Gastroesophageal sphincter (tissue), 4 donors: ENCODE data around the gene CTNS. TPM values are rescaled to one million over a fixed set of nuclear protein-coding genes. Genes with fewer than 3 reads are reported as not detected.
"Not testable (repeated sequence)": the region's sequence is repeated elsewhere in the genome, so short reads cannot be mapped to it uniquely, and the experiment has no call there.

Source experiments
- ATAC-seq: fragments of 150-250 bp; one replicate; pipeline ENCODE4 v1.9.1; 2016; ENCODE audit warnings: mild to moderate bottlenecking, moderate library complexity
- H3K27ac ChIP-seq, 4 donors: fragments of 200-600 bp; sonication (generic) in 3 of 4; 1 replicate in 3 of 4; 2 replicates in 1 of 4; pipeline ENCODE4 v1.5.1; 2016 to 2019
- H3K27me3 ChIP-seq: fragments of 200-600 bp; sonication (generic); one replicate; pipeline ENCODE4 v1.5.1; 2019
- H3K36me3 ChIP-seq, 2 donors: fragments of 200-600 bp; sonication (generic); one replicate each; pipeline ENCODE4 v1.5.1; 2019; ENCODE audit warnings: control low read depth in 1 of 2
- H3K4me1 ChIP-seq, 3 donors: fragments of 200-600 bp; sonication (generic); 1 replicate in 2 of 3; 2 replicates in 1 of 3; pipeline ENCODE4 v1.5.1; 2016 to 2019; ENCODE audit warnings: control low read depth in 2 of 3
- H3K4me3 ChIP-seq, 2 donors: fragments of 200-600 bp; sonication (generic); one replicate each; pipeline ENCODE4 v1.5.1; 2019; ENCODE audit warnings: mild to moderate bottlenecking in 1 of 2, moderate library complexity in 1 of 2
- H3K9me3 ChIP-seq, 3 donors: fragments of 200-600 bp; sonication (generic); one replicate each; pipeline ENCODE4 v1.5.1; 2017 to 2019; ENCODE audit warnings: control low read depth in 2 of 3
- CTCF ChIP-seq, 4 experiments: fragments of 200-600 bp in 2 of 4; fragments of 450-650 bp in 2 of 4; sonication (generic) in 1 of 4; IDR thresholded peaks; one replicate each; pipeline ENCODE4 v1.5.1; 2017 to 2019; ENCODE audit warnings: antibody characterized with exemption in 4 of 4, mild to moderate bottlenecking in 2 of 4, moderate library complexity in 2 of 4
- EP300 ChIP-seq: sonication (generic); formaldehyde crosslinking; IDR thresholded peaks from one replicate; pipeline ENCODE4 v1.6.1; 2017; ENCODE audit warnings: antibody characterized with exemption, mild to moderate bottlenecking
- POLR2A ChIP-seq, 2 donors: fragments of 450-650 bp; IDR thresholded peaks; one replicate each; pipeline ENCODE4 v1.6.1; 2017; ENCODE audit warnings: antibody characterized with exemption in 2 of 2, mild to moderate bottlenecking in 2 of 2, moderate library complexity in 1 of 2
- POLR2AphosphoS5 ChIP-seq: sonication (generic); formaldehyde crosslinking; IDR thresholded peaks from one replicate; pipeline ENCODE4 v1.6.1; 2017; ENCODE audit warnings: antibody characterized with exemption
- WGBS, 2 donors: methylation state at CpG; one replicate each; pipeline ENCODE4 v1.1.5; 2018; ENCODE audit warnings: low coverage in 1 of 2; 5-methylcytosine and 5-hydroxymethylcytosine counted together
- total RNA-seq, 4 donors: library from RNA; depleted of rRNA; stranded (reverse); fragments of >200 nt; gene quantifications; one replicate each; pipeline ENCODE4 v1.1.0, GENCODE V29; 2016

CTNS gene
- total RNA-seq, 4 donors from 2014 or later, result 14.8 to 20.5 (median 17.8) TPM

DNA sequence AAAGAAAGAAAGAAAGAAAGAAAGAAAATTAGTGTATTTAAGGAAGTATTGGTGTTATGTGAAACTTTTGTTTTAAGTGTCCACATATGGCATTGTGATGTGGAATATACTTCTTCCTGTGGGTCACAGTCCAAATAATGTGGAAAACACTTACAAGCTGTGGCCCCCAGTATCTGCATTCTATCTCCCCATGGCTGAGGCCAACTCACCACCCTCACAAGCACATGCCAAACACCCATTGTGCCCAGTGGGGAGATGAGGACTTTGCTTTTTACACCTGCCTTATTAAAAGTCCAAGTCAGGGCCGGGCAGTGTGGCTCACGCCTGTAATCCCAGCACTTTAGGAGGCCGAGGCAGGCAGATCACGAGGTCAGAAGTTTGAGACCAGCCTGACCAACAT is 63.4 kb downstream of the CTNS start:
- Histone ChIP-seq H3K4me3 (no peak overlapping the region), H3K4me1 (peaks cover 0 to 18% (median 8%) of the 10 kb centered on the region in 3 donors), H3K9me3 (peaks cover 0 to 13% (median 0%) of the 10 kb centered on the region in 3 donors), H3K36me3 (no peaks in the 10 kb centered on the region), H3K27ac (no peak overlapping the region), H3K27me3 (peaks cover 36% of the 10 kb centered on the region)
- ATAC-seq, result no peak
- TF ChIP-seq POLR2AphosphoS5 (no peak), POLR2A (IDR thresholded peaks at IDR 0.05) (no peak), EP300 (no peak), CTCF (IDR thresholded peaks at IDR 0.05) (no peak)
- no CpG with 5 or more reads among the region's 4 CpGs for WGBS, 2 donors

- Histone ChIP-seq H3K27me3 (peaks cover 14% of the 10 kb centered on the region), H3K9me3 (peaks cover 0 to 13% (median 0%) of the 10 kb centered on the region in 3 donors)
- not testable (repeated sequence) for H3K4me1 ChIP-seq, H3K27ac ChIP-seq, ATAC-seq, H3K36me3 ChIP-seq, H3K4me3 ChIP-seq
- WGBS, 2 donors, result 87 to 100% methylated on average over 1 to 5 of the region's 7 CpGs
Observed at GRCh38 chr17:3702041-3702539, 65.5 kb downstream of the CTNS start.

DNA sequence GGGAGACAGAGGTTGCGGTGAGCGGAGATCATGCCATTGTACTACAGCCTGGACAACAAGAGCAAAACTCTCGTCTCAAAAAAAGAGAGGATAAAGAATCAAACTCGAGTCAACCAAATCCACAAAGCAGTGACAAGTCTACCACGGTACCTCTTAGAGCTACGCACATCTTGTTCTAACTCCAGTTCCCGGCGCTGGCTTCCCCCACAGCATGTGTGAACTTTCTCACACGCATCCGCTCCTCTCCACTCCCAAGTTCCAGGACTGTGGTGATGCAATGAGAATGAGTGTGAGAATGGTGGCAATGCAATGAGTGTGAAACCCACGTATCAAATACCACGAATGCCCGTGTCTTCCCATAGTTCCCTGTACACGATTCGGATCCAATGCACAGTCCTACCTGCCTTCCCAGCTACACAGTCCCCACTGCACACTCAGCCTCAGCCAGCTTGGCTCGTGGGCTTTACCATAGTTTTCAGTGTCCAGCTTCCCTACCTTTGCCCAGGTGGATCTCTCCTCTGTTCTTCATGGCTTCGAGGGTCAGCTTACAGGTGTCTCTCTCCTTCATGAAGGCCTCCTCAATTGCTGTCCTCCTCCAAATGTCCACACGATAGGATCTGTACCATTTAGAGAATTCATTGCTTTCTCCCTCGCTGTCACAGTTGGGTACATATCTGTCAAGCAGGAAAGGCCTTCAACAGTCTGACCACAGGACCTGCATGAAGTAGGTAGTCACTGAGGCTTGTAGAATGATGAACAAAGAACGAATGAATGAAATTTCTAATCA is 68.6 kb downstream of the CTNS start:
- TF ChIP-seq POLR2A (IDR thresholded peaks at IDR 0.05) (no peak), CTCF (IDR thresholded peaks at IDR 0.05) (no peak), EP300 (no peak), POLR2AphosphoS5 (no peak)
- Histone ChIP-seq H3K9me3 (no peaks in the 10 kb centered on the region), H3K4me3 (no peak overlapping the region), H3K4me1 (no peaks in the 10 kb centered on the region), H3K27me3 (no peaks in the 10 kb centered on the region), H3K36me3 (no peaks in the 10 kb centered on the region), H3K27ac (no peak overlapping the region)
- 78% methylated on average over 10 to 20 of the region's 20 CpGs for WGBS, 2 donors
- no peak for ATAC-seq

- ATAC-seq, H3K4me3 ChIP-seq, H3K9me3 ChIP-seq, H3K27me3 ChIP-seq, H3K36me3 ChIP-seq, H3K4me1 ChIP-seq, H3K27ac ChIP-seq: not testable (repeated sequence)
- 75 to 100% methylated on average over 1 of the region's 1 CpG for WGBS, 2 donors
Observed at GRCh38 chr17:3705718-3705984, 69.1 kb downstream of the CTNS start.

GRCh38 chr17:3708366-3708765 is 71.8 kb downstream of the CTNS start:
- Histone ChIP-seq H3K27me3 (no peaks in the 10 kb centered on the region), H3K4me3 (no peak overlapping the region), H3K27ac (no peak overlapping the region), H3K36me3 (peaks cover 0 to 19% of the 10 kb centered on the region in 2 donors), H3K9me3 (no peaks in the 10 kb centered on the region), H3K4me1 (no peaks in the 10 kb centered on the region)
- WGBS, 2 donors, result 41 to 53% methylated on average over 3 of the region's 3 CpGs
- ATAC-seq, result no peak
- no peak for TF ChIP-seq CTCF (IDR thresholded peaks at IDR 0.05)
- no peak for TF ChIP-seq EP300
- no peak for TF ChIP-seq POLR2AphosphoS5
- TF ChIP-seq POLR2A (IDR thresholded peaks at IDR 0.05), result no peak

DNA sequence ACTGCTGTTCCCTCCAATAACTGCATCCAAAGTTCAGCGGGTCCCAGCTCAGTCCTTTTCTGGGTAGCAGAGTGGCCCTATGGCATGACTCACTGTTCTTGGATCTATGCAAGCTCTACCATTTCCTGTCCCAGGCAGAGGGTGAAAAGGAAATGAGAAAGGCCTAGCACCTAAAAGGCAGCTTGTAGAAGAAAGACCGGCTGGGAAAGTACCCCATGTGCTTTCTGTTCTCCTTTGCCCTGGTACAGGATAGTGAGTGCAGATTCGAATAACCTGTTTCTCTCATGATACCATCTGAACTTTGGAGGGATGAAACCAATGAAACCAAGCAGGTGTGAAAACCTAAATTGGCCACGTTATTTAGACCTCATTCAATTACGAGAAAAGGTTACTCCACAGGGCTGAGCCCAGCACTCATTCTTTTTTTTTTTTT is 74.4 kb downstream of the CTNS start:
- Histone ChIP-seq H3K9me3 (no peaks in the 10 kb centered on the region), H3K27me3 (no peaks in the 10 kb centered on the region), H3K36me3 (peaks cover 4 to 45% of the 10 kb centered on the region in 2 donors), H3K4me1 (no peaks in the 10 kb centered on the region), H3K4me3 (no peak overlapping the region), H3K27ac (no peak overlapping the region)
- WGBS, 2 donors, result 67 to 85% methylated on average over 3 to 5 of the region's 5 CpGs
- TF ChIP-seq EP300, result no peak
- no peak for TF ChIP-seq POLR2A (IDR thresholded peaks at IDR 0.05)
- no peak for TF ChIP-seq CTCF (IDR thresholded peaks at IDR 0.05)
- no peak for TF ChIP-seq POLR2AphosphoS5
- no peak for ATAC-seq
